HepG2 (cell line): ENCODE measurements around the gene TRIM8. TPM values are rescaled to one million over a fixed set of nuclear protein-coding genes. Genes with fewer than 3 reads are reported as not detected.

Source experiments
- ARNT2 ChIP-seq: sonication (generic); formaldehyde crosslinking; IDR thresholded peaks from 2 replicates; pipeline ENCODE4 v1.8.0; 2022; ENCODE audit warnings: mild to moderate bottlenecking, low read depth, missing genetic modification reagents, moderate library complexity
- CENPX ChIP-seq: sonication (generic); formaldehyde crosslinking; IDR thresholded peaks from 2 replicates; pipeline ENCODE4 v1.9.0; 2021; ENCODE audit warnings: mild to moderate bottlenecking, missing genetic modification reagents, moderate library complexity
- DMAP1 ChIP-seq: IDR thresholded peaks from 2 replicates; pipeline ENCODE4 v1.6.1; 2016
- HDAC1 ChIP-seq: sonication (generic); formaldehyde crosslinking; IDR thresholded peaks from 2 replicates; pipeline ENCODE4 v1.5.1; 2020; ENCODE audit warnings: mild to moderate bottlenecking, missing genetic modification reagents
- HOXA5 ChIP-seq: sonication (generic); formaldehyde crosslinking; IDR thresholded peaks from 2 replicates; pipeline ENCODE4 v1.4.0; 2020; ENCODE audit warnings: missing genetic modification reagents
- MED8 ChIP-seq: sonication (generic); formaldehyde crosslinking; IDR thresholded peaks from 2 replicates; pipeline ENCODE4 v1.8.1; 2023; ENCODE audit warnings: mild to moderate bottlenecking, missing genetic modification reagents; ENCODE audit not compliant: insufficient replicate concordance
- MTA1 ChIP-seq: sonication (generic); formaldehyde crosslinking; IDR thresholded peaks from 2 replicates; pipeline ENCODE4 v1.4.0; 2020; ENCODE audit warnings: missing genetic modification reagents, mild to moderate bottlenecking, borderline replicate concordance
- NFATC3 ChIP-seq: sonication (generic); formaldehyde crosslinking; IDR thresholded peaks from 2 replicates; pipeline ENCODE4 v1.5.1; 2020; ENCODE audit warnings: mild to moderate bottlenecking, missing genetic modification reagents
- NR2F6 ChIP-seq, 2 experiments: IDR thresholded peaks; 2 replicates each; pipeline ENCODE4 v1.6.1; 2016; ENCODE audit warnings: antibody characterized with exemption in 1 of 2, mild to moderate bottlenecking in 1 of 2
- PAF1 ChIP-seq: IDR thresholded peaks from 2 replicates; pipeline ENCODE4 v1.6.1; 2016; ENCODE audit warnings: missing genetic modification reagents, missing compliant biosample characterization
- SIX1 ChIP-seq: sonication (generic); formaldehyde crosslinking; IDR thresholded peaks from 2 replicates; pipeline ENCODE4 v1.4.0; 2020; ENCODE audit warnings: missing genetic modification reagents, borderline replicate concordance
- SNAI1 ChIP-seq: sonication (generic); formaldehyde crosslinking; IDR thresholded peaks from 2 replicates; pipeline ENCODE4 v1.5.0; 2020; ENCODE audit warnings: mild to moderate bottlenecking, missing genetic modification reagents, borderline replicate concordance
- SUZ12 ChIP-seq: fragments of 150-350 bp; IDR thresholded peaks from 2 replicates; pipeline ENCODE4 v1.6.1; 2014; ENCODE audit warnings: low read depth, low read length
- TBX3 ChIP-seq: fragments of 450-650 bp; IDR thresholded peaks from 2 replicates; pipeline ENCODE4 v1.6.1; 2017; ENCODE audit warnings: antibody characterized with exemption, mild to moderate bottlenecking, inconsistent platforms, borderline replicate concordance
- TCF12 ChIP-seq, 2 experiments: fragments of 450-650 bp in 1 of 2; sonication (generic) in 1 of 2; formaldehyde crosslinking in 1 of 2; IDR thresholded peaks; 2 replicates each; pipeline versions ENCODE4 v1.6.1 to v1.8.0; 2017 to 2022; ENCODE audit warnings: antibody characterized with exemption in 1 of 2, mild to moderate bottlenecking in 1 of 2, missing genetic modification reagents in 1 of 2, moderate library complexity in 1 of 2
- THYN1 ChIP-seq: sonication (generic); formaldehyde crosslinking; IDR thresholded peaks from 2 replicates; pipeline ENCODE4 v1.8.1; 2023; ENCODE audit warnings: low read depth, mild to moderate bottlenecking, moderate library complexity, missing genetic modification reagents, borderline replicate concordance
- TOPORS ChIP-seq: sonication (generic); formaldehyde crosslinking; IDR thresholded peaks from 2 replicates; pipeline ENCODE4 v1.8.0; 2023; ENCODE audit warnings: mild to moderate bottlenecking, missing genetic modification reagents
- TP53 ChIP-seq: sonication (generic); formaldehyde crosslinking; conservative IDR thresholded peaks from 2 replicates; pipeline ENCODE4 v1.4.0; 2020; ENCODE audit warnings: missing genetic modification reagents
- YEATS2 ChIP-seq: sonication (generic); formaldehyde crosslinking; IDR thresholded peaks from 2 replicates; pipeline ENCODE4 v1.4.0; 2020; ENCODE audit warnings: missing genetic modification reagents, borderline replicate concordance
- ZNF260 ChIP-seq: sonication (generic); formaldehyde crosslinking; IDR thresholded peaks from 2 replicates; pipeline ENCODE4 v1.4.0; 2020; ENCODE audit warnings: missing genetic modification reagents, low read depth, mild to moderate bottlenecking, borderline replicate concordance
- ZNF496 ChIP-seq: sonication (generic); formaldehyde crosslinking; IDR thresholded peaks from 2 replicates; pipeline ENCODE4 v1.8.1; 2023; ENCODE audit warnings: mild to moderate bottlenecking, moderate library complexity, missing genetic modification reagents; ENCODE audit not compliant: insufficient replicate concordance
- ZNF737 ChIP-seq: sonication (generic); formaldehyde crosslinking; IDR thresholded peaks from 2 replicates; pipeline ENCODE4 v1.5.0; 2020; ENCODE audit warnings: missing genetic modification reagents, mild to moderate bottlenecking, borderline replicate concordance
- ZNF775 ChIP-seq: sonication (generic); formaldehyde crosslinking; IDR thresholded peaks from 2 replicates; pipeline ENCODE4 v1.4.0; 2020; ENCODE audit warnings: missing genetic modification reagents, mild to moderate bottlenecking, moderate library complexity, borderline replicate concordance
- ZNF83 ChIP-seq: sonication (generic); formaldehyde crosslinking; IDR thresholded peaks from 2 replicates; pipeline ENCODE4 v1.4.0; 2020; ENCODE audit warnings: missing genetic modification reagents, mild to moderate bottlenecking, borderline replicate concordance
- polyA plus RNA-seq, 8 experiments: library from polyadenylated mRNA; depleted of rRNA in 3 of 8; stranded (reverse) in 7 of 8; unstranded in 1 of 8; fragments of >200 nt; fragmentation: Illumina TruSeq in 4 of 8; extraction: Trizol in 4 of 8; gene quantifications; 2 replicates each; pipeline versions ENCODE4 v1.2.1 to v1.2.3, GENCODE V29; 2011 to 2016; ENCODE audit warnings: low read depth in 4 of 8, missing spikeins in 1 of 8, mixed read lengths in 1 of 8; ENCODE audit not compliant: insufficient read depth in 1 of 8
- total RNA-seq, 5 experiments: library from RNA; depleted of rRNA; stranded (reverse); fragments of >200 nt; fragmentation: Illumina TruSeq; extraction: Trizol; gene quantifications; 2 replicates each; pipeline ENCODE4 v1.2.3, GENCODE V29; 2016; ENCODE audit warnings: low read depth in 1 of 5
- TF ChIP-seq, protein P1 (sequence below): sonication (generic); formaldehyde crosslinking; IDR thresholded peaks from 2 replicates; pipeline ENCODE4 v1.5.0; 2020; ENCODE audit warnings: mild to moderate bottlenecking, missing genetic modification reagents
- TF ChIP-seq, protein P2 (sequence below): sonication (generic); formaldehyde crosslinking; IDR thresholded peaks from 2 replicates; pipeline ENCODE4 v1.9.0; 2022; ENCODE audit warnings: low read depth, missing genetic modification reagents

The TRIM8 gene
- total and polyA plus RNA-seq, 2 of the 13 experiments (the other 11 are each of a cell fraction or from before 2014, with no cell fraction given) = 38.9 to 66.5 TPM

DNA sequence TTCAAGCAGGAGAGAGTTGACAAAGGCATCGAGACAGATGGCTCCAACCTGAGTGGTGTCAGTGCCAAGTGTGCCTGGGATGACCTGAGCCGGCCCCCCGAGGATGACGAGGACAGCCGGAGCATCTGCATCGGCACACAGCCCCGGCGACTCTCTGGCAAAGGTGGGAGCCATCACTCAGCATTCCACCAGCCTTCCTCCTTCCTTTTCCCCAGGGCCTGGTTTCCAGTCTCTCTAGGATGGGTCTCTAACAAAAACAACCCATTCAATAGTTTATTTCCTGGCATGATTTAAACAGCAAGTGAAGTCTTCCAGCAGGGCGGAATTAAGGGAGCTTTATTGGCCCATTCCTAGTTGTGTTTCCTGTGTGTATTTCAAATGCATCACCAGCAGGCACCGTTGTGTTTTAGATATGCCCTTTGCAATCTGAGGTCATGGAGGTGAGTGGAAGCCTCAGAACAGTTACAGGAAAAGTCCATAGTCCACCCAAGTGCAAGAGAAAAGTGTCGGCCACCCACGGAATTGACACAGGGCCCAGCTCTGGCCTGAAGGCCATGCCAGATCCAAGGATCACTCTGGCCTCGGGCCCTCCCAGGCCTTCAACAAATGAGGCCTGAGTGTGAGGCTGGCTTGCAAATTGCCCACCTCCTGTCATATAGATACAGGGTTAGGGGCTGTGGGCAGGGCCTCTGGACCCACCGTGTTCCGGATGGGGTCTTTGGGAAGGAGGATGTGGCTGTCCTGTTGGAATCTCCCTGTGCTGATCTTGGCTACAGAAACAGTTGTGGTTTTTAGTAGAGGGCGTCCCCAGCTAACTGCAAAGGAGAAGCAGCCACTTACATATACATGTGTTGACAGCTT lies 46.9 kb upstream of the TRIM8 start (continued):
- TF ChIP-seq, protein P1, sequence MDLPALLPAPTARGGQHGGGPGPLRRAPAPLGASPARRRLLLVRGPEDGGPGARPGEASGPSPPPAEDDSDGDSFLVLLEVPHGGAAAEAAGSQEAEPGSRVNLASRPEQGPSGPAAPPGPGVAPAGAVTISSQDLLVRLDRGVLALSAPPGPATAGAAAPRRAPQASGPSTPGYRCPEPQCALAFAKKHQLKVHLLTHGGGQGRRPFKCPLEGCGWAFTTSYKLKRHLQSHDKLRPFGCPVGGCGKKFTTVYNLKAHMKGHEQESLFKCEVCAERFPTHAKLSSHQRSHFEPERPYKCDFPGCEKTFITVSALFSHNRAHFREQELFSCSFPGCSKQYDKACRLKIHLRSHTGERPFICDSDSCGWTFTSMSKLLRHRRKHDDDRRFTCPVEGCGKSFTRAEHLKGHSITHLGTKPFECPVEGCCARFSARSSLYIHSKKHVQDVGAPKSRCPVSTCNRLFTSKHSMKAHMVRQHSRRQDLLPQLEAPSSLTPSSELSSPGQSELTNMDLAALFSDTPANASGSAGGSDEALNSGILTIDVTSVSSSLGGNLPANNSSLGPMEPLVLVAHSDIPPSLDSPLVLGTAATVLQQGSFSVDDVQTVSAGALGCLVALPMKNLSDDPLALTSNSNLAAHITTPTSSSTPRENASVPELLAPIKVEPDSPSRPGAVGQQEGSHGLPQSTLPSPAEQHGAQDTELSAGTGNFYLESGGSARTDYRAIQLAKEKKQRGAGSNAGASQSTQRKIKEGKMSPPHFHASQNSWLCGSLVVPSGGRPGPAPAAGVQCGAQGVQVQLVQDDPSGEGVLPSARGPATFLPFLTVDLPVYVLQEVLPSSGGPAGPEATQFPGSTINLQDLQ (CRISPR knock-in tag) = peak; percentile 61; the same call in 1 of the 2 replicates
- TF ChIP-seq TOPORS (CRISPR knock-in tag) (no peak), ARNT2 (no peak), ZNF737 (CRISPR knock-in tag) (no peak), ZNF496 (CRISPR knock-in tag) (no peak), THYN1 (CRISPR knock-in tag) (no peak), ZNF775 (CRISPR knock-in tag) (no peak), TBX3 (peak; percentile 70), YEATS2 (CRISPR knock-in tag) (peak; percentile 80), CENPX (CRISPR knock-in tag) (no peak), MTA1 (CRISPR knock-in tag) (peak; percentile 91), DMAP1 (peak; percentile 68; the same call in 1 of the 2 replicates), SIX1 (CRISPR knock-in tag) (no peak; the same call in 1 of the 2 replicates), MED8 (CRISPR knock-in tag) (peak; percentile 77), NR2F6 (IDR thresholded peaks at IDR 0.05) (peak; percentile 96), NR2F6 (CRISPR knock-in tag; IDR thresholded peaks at IDR 0.05) (peak; percentile 98), PAF1 (CRISPR knock-in tag) (no peak), ZNF260 (CRISPR knock-in tag) (no peak), SUZ12 (no peak), TP53 (CRISPR knock-in tag) (no peak), SNAI1 (CRISPR knock-in tag) (no peak), HDAC1 (CRISPR knock-in tag) (peak; percentile 93), TCF12 (IDR thresholded peaks at IDR 0.05) (no peak), TCF12 (CRISPR knock-in tag; IDR thresholded peaks at IDR 0.05) (0 out of 2 replicates have a peak, but pooled peaks have one; percentile 68), HOXA5 (CRISPR knock-in tag) (peak; percentile 42; the same call in 1 of the 2 replicates), ZNF83 (CRISPR knock-in tag) (no peak), NFATC3 (CRISPR knock-in tag) (no peak)
- TF ChIP-seq, protein P2, sequence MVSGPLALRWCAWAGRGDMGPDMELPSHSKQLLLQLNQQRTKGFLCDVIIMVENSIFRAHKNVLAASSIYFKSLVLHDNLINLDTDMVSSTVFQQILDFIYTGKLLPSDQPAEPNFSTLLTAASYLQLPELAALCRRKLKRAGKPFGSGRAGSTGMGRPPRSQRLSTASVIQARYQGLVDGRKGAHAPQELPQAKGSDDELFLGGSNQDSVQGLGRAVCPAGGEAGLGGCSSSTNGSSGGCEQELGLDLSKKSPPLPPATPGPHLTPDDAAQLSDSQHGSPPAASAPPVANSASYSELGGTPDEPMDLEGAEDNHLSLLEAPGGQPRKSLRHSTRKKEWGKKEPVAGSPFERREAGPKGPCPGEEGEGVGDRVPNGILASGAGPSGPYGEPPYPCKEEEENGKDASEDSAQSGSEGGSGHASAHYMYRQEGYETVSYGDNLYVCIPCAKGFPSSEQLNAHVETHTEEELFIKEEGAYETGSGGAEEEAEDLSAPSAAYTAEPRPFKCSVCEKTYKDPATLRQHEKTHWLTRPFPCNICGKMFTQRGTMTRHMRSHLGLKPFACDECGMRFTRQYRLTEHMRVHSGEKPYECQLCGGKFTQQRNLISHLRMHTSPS (CRISPR knock-in tag) = peak; percentile 73; the same call in 1 of the 2 replicates
